GM18873 (cell line): ENCODE results near the gene TAF10.
A peak's percentile ranks its signal among the peaks of the same experiment; 100 is the strongest.

Source experiments
- ATAC-seq: cut with Tn5 transposase; IDR thresholded peaks from one replicate; pipeline ENCODE4 v1.9.1; 2021; ENCODE audit warnings: mild to moderate bottlenecking, moderate library complexity, moderate number of reproducible peaks; ENCODE audit not compliant: unreplicated experiment, low FRiP score

The TAF10 gene

DNA sequence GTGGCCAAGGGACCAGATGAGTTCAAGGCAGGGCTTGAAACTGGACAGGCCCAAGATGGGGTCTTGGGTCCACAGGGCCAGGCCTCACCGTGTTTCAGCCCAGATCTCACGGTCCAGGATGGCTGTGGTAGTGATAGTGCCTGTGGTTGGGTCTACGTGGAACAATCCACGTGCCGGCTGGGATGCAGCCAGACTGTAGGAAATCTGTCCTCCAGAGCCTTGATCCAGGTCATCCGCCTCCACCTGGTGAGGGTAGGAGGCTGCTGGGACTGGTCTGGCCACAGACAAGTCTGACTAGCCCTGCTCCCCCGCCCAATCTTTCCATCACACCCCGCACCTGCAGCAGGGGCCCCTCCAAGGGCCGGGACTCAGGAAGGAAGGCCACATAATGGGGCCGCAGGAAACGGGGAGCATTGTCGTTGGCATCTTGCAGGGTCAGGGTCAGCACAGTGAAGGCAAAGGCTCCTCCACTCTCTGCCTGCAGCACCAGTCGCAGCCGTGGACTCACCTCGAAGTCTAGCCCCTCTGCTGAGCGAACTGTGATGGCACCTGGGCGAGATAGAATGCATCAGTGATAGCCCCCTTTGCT is 13.9 kb upstream of the TAF10 start:
- no peak for ATAC-seq

DNA sequence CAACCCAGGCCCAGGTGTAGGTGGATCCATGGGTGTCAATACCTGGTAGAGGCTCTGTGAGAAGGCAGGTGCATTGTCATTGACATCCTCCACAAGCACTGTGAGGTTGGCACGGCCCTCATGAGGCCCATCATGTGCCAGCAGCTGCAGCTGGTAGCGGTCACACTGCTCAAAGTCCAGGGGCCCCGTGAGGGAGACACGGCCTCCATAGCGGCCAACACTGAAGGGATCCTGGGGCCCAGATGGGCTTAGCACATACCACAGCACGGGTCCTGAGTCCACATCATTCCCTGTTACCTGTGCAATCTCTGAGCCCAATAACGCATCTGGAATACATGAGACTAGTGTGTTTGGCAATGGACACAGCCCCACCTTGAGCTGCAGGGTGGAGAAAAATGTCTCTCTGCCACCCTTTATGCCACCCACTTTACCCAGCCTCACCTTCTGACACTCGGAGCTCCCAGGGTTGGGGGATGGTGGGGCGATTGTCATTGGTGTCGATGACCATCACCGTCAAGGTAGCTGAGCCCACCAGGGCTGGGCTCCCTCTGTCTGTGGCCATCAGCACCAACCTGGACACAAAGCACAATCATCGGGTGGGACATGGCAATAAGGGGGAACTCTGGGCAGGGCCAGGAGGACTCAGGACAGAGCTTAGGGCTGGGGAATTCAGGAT is 13.3 kb upstream of the TAF10 start:
- no peak for ATAC-seq

DNA sequence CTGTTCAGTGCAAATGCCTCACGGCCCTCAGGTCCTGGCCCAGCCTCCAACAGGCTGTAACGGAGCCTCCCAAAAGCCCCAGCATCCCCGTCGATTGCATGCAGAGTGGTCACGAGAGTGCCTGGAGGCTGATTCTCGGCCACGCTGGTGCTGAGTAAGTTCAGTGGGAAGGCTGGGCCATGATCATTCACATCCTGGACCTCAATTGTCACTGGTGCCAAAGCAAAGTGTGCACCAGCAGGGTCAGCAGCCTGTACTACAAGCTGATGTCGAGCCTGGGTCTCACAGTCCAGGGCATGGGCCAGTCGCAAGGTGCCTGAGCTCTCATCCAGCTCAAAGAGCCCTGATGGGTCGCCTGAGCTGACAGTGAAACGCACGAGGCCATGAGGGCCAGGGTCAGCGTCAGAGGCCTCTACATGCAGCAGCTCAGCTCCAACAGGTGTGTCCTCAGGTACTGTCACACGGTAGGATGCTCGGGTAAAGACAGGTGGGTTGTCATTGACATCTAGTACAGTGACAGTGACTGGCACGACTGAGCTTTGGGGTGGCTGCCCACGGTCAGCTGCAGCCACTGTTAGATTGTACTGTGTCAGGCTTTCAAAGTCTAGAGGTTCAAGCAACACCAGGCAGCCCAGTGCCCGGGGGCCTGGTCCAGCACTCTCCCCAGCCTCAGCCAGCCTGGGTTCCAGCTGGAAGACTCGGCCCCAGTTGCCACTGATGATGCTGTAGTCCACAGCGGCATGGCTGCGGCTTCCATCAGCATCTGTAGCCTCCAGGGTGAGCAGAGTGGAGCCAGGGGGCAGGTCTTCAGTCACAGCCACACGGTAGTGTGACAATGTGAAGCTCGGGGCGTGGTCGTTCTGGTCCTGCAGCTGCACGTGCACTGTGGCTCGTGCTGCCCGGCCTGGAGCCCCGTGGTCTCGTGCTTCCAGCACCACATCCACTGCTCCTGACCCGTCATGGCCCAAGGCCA is 11.7 kb upstream of the TAF10 start:
- no peak for ATAC-seq

DNA sequence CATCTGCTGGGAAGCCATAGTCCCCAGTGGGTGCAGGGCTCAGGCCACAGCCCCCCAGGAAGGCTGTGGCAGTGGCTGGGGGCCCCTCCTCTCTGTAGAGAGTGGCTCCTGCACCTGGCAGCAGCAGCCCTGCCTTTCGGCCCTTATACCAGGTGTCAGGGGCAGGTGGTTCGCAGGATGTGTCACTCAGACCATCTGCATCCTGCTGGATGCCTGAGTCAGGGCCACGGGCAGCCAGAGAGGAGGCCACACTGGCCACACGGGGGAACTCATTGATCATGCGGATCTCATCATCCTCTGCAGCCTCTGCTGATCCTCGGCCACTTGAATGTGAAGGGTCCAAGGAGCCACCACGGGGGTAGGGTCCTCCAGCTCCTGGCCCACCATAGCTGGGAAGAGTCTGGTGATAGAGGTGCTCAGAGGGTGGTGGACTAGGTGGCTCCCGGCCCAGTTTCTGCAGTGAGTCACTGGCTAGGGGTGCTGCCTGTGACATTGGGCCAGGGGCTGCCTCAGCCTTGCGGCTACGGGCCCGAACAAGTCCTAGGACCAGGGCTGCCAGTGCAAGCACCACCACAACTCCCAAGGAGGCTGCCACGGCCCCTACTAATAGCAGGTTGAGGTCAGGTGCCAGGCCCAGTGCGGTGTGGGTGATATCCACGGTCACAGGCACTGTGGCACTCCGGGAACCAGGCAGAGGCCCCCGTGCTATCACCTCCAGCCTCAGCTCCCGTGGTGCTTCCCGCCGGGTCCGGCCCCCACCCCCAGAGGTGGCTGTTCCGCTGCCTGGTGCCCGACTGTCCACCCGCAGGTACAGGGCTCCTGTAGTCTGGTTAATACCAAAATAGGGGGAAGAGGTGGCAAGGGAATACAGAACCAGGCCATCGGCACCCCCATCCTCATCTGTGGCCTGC is 10.5 kb upstream of the TAF10 start:
- ATAC-seq, result no peak

DNA sequence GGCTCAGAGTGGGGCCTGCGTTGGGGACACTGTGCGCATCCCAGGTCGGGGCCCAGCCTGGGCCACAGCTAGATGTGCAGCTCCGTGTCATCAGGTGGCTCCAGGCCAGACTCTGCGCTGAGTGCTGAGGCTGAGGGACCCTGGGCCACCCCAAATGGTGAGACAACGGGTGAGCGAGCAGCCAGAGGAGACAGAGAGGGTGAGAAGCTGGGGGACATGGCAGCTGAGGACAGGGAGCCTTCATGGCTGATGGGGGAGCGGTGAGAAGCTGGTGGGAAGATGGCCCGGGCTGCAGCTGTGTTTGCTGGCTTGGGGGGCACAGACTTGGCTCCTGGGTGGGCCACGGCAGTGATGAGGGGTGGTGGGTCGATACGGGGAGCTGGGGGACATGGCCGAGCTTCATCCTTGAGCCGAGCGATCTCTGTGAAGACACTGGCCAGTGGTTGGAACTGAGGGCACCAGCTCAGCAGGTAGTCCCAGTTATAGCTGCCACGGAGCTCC is 9.7 kb upstream of the TAF10 start:
- ATAC-seq, result no peak

DNA sequence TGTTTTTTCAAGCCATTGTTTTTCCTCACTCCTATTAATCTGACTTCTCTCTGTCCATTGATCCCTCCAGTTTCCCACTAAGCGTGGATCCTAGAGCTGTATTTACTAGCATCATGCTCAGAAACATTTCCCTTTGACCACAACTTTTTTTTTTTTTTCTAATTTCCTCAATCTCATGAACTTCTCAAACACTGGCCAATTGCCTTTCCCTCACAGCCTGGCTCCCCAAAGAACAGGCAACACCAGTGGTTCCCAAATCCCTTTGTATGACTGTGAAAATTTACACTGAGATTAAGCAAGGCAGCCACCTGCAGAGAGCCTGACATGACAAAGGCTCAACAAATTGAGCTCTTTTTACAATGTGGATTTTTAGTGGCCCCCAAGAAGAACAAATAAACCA is 8.6 kb upstream of the TAF10 start:
- ATAC-seq, result no peak

DNA sequence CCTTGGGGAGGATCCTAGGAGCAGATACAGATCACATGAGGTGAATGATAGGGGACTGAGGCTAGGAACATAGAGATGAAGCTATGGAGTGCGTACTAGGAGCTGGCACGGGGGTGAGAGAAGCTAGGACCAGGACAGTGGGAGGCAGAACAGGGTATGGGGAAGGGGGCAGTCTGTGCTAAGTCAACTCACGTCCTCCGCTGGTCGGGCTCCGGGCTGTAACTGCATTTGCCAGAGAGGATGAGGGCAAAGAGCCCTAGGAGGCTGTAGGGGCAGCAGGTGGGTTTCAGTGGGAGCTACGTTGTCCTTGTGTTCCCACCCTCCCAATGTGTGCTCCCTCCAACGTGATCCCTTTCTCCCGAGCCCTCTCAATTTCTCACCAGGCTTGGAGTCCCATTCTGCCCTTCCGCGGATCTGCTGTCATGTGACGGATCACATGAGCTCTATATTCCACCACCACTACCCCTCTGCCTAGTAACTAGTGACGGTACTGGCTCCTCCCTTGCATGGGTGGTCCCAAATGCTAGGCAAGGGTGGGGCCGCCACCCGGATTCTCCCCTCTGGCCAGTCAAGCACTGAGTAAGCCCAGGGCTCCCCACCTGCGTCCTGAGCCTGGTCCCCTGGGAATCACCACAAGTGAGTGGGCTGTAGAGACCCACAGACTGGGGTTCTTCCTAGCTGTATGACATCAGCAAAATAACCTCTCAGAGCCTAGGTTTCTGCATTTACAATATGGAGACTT is 7.2 kb upstream of the TAF10 start, which contains the start of gene TPP1:
Gene TPP1, minus strand, starts transcription at position 419 of the 742 bp plus-strand sequence. Its CDS starts 22 bp downstream, at position 397.
- peak; percentile 99 for ATAC-seq

DNA sequence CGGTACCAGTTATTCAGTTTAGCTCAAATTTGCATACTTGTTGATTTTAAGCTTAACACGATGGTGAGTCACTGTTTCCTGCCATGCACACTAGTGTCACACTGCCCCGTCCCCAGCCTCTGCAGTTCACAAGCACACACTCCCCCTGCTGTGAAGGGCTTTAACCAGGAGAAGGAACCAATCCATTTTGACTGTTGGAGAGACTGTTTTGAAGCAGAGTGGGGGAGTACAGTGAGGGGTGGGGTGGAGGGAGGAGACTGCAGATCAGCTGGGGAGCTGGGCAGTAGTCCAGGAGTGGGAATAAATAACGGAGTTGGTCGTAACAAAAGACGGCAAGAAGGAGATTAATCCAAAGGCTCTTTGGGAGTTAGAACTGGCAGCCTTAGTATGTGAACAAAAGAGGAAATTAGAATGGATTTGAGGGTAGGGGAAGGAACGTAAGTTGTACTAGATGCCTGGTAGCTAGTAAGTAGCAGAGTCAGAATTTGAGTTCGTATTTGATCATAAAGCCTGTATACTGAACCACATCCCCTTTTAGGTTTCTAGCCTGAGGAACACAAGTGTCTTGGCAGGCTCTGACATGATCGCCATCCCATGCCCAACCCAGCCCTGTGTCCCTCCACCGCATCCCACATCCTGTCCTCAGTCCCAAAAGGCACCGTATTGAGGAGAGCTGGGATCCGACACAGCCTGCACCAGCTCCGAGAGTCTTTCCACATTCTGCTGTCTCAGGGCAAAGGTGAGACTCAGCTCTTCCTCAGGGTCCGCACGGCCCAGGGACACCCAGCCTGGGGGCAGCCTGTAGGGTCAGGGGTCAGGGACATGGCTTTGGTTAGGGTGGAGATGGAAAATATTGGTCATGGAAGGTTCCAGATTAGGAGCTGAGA is 6.3 kb upstream of the TAF10 start:
- no peak for ATAC-seq

DNA sequence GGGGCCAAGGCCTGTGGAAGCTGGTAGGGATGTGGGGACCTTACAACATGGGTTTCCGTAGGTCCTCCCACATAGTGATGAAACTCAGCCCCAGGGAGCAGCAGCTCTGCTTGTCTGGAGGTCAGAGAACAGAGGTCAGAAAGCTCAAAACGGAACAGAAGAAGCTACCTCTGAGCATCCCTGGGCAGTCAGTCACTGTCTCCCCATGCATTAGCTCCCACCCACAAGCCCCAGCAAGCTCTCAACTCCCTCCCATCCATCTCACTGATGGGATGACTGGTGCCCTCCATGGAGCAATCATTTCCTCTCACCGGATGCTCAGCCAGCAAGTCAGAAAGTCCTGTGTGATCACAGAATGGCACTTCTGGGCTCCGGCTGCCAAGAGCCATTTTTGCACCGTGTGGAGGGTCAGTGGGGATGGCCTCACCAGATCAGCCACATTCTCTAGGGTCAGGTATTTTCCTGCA is 5.3 kb upstream of the TAF10 start:
- no peak for ATAC-seq

DNA sequence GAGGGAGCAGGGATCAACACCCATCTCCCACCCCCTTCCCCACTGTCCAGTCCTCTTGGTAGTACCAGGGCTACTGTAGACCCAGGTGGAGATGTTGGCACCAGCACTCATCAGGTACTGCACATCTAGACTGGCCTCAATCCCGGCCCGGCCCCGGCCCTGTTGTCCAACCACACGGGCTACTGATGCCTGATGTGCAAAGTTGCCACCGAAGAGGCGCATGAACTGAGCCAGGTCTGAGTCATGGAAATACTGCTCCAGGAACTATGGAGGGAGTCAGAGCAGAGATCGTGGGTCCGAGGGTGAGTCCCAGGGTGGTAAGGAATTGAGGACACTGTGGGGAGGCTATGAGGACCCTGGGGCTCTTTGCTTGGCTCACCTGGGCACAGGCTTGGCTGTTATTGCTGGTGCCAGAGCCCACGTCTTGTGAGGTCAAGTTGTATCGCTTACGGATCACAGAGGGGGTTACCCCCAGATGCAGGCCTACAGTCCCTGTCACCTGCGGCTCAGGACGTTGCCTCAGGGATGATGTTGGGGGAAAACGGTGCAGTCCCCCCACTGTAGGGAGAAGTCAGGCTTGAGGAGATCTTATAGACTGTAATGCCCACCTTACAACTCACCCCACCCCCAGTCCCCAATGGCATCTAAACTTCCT is 4.7 kb upstream of the TAF10 start:
- no peak for ATAC-seq

DNA sequence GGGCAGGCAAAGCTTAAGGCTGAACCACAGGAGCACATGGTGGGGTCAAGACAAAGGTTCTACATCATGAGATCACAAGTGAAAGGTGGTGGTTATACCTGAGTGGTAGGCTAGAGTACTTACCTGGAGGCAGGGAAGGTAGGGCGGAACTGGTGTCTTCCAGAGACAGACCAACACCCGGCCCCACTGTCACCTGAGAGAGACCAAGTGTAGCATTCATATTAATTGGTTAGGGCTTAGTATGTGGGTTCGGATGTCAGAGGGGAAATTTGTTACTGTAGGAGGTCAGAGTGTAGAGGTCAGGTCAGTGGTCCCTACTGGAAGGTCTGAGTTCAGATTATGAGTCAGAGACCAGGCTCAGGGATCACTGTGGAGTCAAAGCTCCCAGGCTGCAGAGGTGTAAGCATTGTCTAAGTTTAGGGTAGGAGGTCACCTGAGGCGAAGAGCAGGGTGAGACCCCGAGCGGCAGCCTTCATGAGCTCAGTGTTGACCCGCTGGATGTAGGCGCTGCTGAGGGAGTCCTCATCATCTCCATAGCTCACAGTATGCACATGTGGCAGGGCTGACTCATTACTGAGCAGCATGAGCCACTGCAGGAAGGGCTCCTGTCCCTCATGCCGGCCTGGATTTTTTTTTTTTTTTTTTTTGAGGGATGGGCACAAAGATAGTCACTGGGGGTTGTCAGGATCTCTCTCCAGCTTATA is 4.0 kb upstream of the TAF10 start:
- no peak for ATAC-seq

DNA sequence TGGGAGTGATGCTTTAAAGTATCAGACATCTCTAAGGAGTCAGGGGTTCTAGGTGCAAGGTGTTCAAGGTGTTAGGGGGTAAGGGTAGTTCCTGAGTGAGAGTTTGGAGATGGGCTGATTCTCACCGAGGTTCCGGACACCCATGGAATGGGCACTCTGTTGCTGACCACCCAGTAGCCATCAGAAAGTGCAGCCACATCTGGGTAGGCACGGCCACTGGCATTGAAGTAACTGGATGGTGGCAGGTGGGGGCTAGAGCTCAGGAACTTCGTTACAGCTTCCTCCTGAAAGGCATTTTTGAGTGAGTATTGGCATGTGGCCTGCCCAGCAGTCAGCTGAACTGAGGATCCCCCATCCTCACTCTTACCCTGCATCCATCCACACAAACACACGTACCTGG is 3.0 kb upstream of the TAF10 start:
- ATAC-seq, result no peak

DNA sequence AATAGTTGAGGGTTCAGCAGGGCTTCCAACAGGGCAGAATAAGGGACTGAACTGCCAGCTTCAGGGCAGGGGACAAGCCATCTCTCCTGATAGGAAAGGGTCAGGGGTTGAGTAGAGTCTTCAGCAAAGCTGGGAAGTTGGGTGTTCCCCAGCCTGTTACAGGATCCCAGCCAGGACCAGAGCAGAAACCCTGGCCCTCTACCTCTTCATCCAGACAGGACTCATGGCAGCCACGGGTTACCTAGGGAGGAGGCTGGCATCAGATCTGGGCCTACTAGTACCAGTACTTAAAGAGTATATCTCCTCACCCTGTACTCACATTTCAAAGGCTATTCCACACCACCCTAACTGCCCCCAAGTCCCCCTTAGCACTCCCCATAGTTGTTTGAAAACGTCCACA is 2.4 kb upstream of the TAF10 start:
- no peak for ATAC-seq

DNA sequence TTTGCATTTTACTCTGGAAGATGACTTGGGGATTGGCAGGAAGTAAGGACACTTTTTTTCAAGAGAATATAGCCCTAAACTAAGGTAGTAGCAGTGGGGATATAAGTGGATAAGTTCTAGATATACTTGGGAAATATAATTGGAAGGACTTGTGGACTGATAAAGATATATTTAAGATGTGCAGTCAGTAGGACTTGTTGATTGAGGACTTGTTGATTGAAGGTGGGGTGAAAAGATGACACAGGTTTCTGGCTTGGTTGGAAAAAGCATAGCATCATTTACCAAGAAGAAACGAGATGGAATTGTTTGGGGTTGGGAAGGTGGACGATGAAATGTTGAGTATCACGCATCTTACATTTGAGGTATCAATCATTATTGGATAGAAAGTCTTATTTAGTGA is 1.5 kb upstream of the TAF10 start:
- ATAC-seq, result no peak

DNA sequence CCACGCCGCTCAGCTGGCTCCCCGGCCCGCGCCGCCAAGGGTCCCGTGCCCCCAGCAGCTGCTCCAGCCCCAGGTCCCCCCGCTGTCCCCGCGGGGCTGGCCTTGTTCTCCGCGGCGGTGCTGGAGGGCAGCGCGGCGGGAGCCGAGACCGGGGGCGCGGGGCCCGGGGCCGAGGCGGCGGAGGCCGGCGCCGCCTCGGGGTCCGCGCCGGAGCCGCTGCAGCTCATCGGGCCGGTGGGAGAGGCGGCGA is 128 bp downstream of the TAF10 start:
- no peak for ATAC-seq

DNA sequence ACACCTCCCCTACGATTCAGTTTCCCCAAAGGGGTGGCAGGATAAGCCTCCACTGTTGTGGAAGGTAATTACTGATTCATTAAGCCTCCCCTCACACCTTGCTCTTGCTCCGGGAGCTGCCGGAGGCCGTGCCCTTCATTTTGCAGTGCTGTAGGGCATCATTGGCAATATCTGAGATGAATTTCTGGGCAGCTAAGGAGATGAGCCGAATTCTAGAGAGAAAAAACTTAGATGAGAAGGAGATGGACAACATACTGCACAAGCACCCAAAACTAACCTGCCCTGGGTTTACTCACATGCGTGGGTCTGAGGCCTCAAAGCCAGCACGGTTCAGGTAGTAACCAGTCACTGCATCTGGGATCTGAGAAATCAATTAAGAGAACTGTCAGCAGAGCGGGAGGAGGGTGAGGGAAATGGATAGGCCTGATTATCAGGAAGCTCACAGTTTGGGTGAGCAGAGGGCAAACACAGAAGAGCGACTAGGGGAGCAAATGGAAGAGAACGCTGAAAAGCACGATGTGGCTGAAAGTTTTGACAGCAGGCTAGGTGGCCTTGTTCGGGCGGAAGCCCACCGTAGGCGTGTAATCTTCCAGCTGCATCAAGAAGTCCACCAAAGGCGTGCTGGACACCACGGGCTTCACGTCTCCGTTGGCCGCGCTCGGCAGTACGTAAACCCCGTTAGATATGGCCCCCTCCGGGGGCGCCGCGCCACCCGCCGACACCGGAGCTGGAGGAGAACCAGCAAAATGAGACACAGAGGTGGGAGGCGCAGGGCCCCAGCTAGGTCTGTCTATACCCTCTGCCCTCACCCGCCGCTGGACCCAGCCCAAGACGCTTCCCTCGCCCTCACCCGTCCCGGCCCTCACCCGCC is 689 bp downstream of the TAF10 start:
- ATAC-seq, result no peak

DNA sequence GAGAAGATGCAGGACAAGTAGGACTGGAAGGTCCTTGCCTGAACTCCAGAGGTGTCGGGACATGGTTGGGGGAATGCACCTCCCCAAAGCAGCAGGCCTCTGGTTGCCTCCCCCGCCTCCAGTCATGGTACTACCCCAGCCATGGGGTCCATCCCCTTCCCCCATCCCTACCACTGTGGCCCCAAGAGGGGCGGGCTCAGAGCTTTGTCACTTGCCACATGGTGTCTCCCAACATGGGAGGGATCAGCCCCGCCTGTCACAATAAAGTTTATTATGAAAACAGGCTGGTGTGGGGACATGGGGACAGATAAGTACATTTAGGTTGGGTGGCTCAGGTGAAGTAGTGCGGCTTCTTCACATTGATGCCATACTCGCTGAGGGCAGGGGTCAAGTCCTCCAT is 1.4 kb downstream of the TAF10 start:
- no peak for ATAC-seq
